GM19455 (cell line): ENCODE measurements around the gene REPIN1.

ENCODE experiments used
- ATAC-seq: cut with Tn5 transposase; IDR thresholded peaks from one replicate; pipeline ENCODE4 v1.9.1; 2021; ENCODE audit not compliant: unreplicated experiment

The REPIN1 gene

GRCh38 chr7:150404805-150405583 is 36.4 kb downstream of the REPIN1 start:
- peak; percentile 57 for ATAC-seq

- no peak for ATAC-seq
Measured at GRCh38 chr7:150405584-150406311, 37.1 kb downstream of the REPIN1 start.

- ATAC-seq: no peak
Measured at GRCh38 chr7:150406312-150406566, 37.6 kb downstream of the REPIN1 start.

- ATAC-seq: peak; percentile 58
Measured at GRCh38 chr7:150406567-150407421, 38.2 kb downstream of the REPIN1 start.

- no peak for ATAC-seq
Measured at GRCh38 chr7:150407588-150408392, 39.2 kb downstream of the REPIN1 start.

- no peak for ATAC-seq
Measured at GRCh38 chr7:150408393-150409299, 40.0 kb downstream of the REPIN1 start.

- no peak for ATAC-seq
Measured at GRCh38 chr7:150409300-150410030, 40.8 kb downstream of the REPIN1 start.

- no peak for ATAC-seq
Measured at GRCh38 chr7:150410131-150410530, 41.5 kb downstream of the REPIN1 start.

- no peak for ATAC-seq
Measured at GRCh38 chr7:150410680-150411346, 42.2 kb downstream of the REPIN1 start.

GRCh38 chr7:150411606-150412005 is 43.0 kb downstream of the REPIN1 start:
- ATAC-seq: no peak

GRCh38 chr7:150412016-150412415 is 43.4 kb downstream of the REPIN1 start:
- ATAC-seq: no peak

GRCh38 chr7:150412518-150413488 is 44.2 kb downstream of the REPIN1 start:
- no peak for ATAC-seq

GRCh38 chr7:150413640-150414081 is 45.0 kb downstream of the REPIN1 start:
- ATAC-seq: no peak

- no peak for ATAC-seq
Measured at GRCh38 chr7:150415161-150416153, 46.8 kb downstream of the REPIN1 start.

- no peak for ATAC-seq
Measured at GRCh38 chr7:150417239-150417638, 48.6 kb downstream of the REPIN1 start.

- no peak for ATAC-seq
Measured at GRCh38 chr7:150417863-150418262, 49.2 kb downstream of the REPIN1 start.
